ENCODE results near the gene FTO.

GRCh38 chr16:54102888-54103866 lies 399.2 kb downstream of the FTO start:
- no peak for TF ChIP-seq EZH2 (optimal IDR thresholded peaks at IDR 0.05; ENCODE audit: low read depth, low read length)
- TF ChIP-seq CTCF (IDR thresholded peaks at IDR 0.05; ENCODE audit: low read length), result no peak
